KMS-11 (cell line): ENCODE data around the gene SPINK6.

Experiments used
- H2AFZ ChIP-seq: fragments of 200-600 bp; sonication (generic); 2 replicates; pipeline ENCODE4 v1.6.1; 2016; ENCODE audit warnings: antibody characterized with exemption, mixed run types, low read depth
- H3K27ac ChIP-seq: fragments of 200-600 bp; sonication (generic); 2 replicates; pipeline ENCODE4 v1.6.1; 2016; ENCODE audit warnings: mild to moderate bottlenecking, mixed run types
- H3K27me3 ChIP-seq: fragments of 200-600 bp; sonication (generic); 2 replicates; pipeline ENCODE4 v1.6.1; 2017; ENCODE audit warnings: mild to moderate bottlenecking, low read depth, mixed run types, moderate library complexity; ENCODE audit not compliant: insufficient read depth
- H3K36me3 ChIP-seq: fragments of 200-600 bp; sonication (generic); 2 replicates; pipeline ENCODE4 v1.6.1; 2017; ENCODE audit warnings: mild to moderate bottlenecking, mixed run types; ENCODE audit not compliant: insufficient read depth
- H3K4me1 ChIP-seq: fragments of 200-600 bp; sonication (generic); 2 replicates; pipeline ENCODE4 v1.6.1; 2016; ENCODE audit warnings: mild to moderate bottlenecking, low read depth, mixed run types; ENCODE audit not compliant: poor library complexity, severe bottlenecking
- H3K4me2 ChIP-seq: fragments of 200-600 bp; sonication (generic); 2 replicates; pipeline ENCODE4 v1.7.0; 2016; ENCODE audit warnings: mild to moderate bottlenecking, mixed run types
- H3K4me3 ChIP-seq: fragments of 200-600 bp; sonication (generic); IDR thresholded peaks from 2 replicates; pipeline ENCODE4 v1.6.1; 2017; ENCODE audit warnings: low read depth, low read length, mixed read lengths; ENCODE audit not compliant: insufficient read depth
- H3K79me2 ChIP-seq: fragments of 200-600 bp; sonication (generic); 2 replicates; pipeline ENCODE4 v1.6.1; 2016; ENCODE audit warnings: low read depth, mixed run types; ENCODE audit not compliant: insufficient read depth
- H3K9ac ChIP-seq: fragments of 200-600 bp; sonication (generic); 2 replicates; pipeline ENCODE4 v1.6.1; 2016; ENCODE audit warnings: mild to moderate bottlenecking, mixed run types
- H4K20me1 ChIP-seq: fragments of 200-600 bp; sonication (generic); 2 replicates; pipeline ENCODE4 v1.6.1; 2016; ENCODE audit warnings: mild to moderate bottlenecking, mixed run types; ENCODE audit not compliant: insufficient read depth
- CTCF ChIP-seq: fragments of 200-600 bp; sonication (generic); conservative IDR thresholded peaks from 2 replicates; pipeline ENCODE4 v1.6.1; 2017; ENCODE audit warnings: low read depth, mild to moderate bottlenecking, antibody characterized with exemption, low read length, moderate library complexity, mixed read lengths

SPINK6 gene

GRCh38 chr5:148202531-148203203 is at the start of gene SPINK6:
Gene SPINK6, plus strand, starts transcription at chr5:148203042. Its CDS starts 55 bp downstream, at chr5:148203097.
- Histone ChIP-seq H3K9ac (no peak within 1 kb of the TSS), H3K27me3 (no peaks in the 10 kb centered on the region), H3K27ac (no peak within 1 kb of the TSS), H3K4me3 (no peak within 1 kb of the TSS), H4K20me1 (no peaks in the 10 kb centered on the region), H3K79me2 (no peaks in the 10 kb centered on the region), H3K4me2 (no peak within 1 kb of the TSS), H2AFZ (no peak within 1 kb of the TSS), H3K36me3 (no peaks in the 10 kb centered on the region), H3K4me1 (no peaks in the 10 kb centered on the region)
- no peak for TF ChIP-seq CTCF

GRCh38 chr5:148156609-148157008 is 46.2 kb upstream of the SPINK6 start:
- Histone ChIP-seq H3K4me3 (no peak overlapping the region), H3K27ac (no peak overlapping the region), H3K36me3 (no peaks in the 10 kb centered on the region), H2AFZ (no peak overlapping the region), H3K79me2 (no peaks in the 10 kb centered on the region), H4K20me1 (no peaks in the 10 kb centered on the region), H3K9ac (no peak overlapping the region), H3K4me1 (no peaks in the 10 kb centered on the region), H3K4me2 (no peak overlapping the region), H3K27me3 (no peaks in the 10 kb centered on the region)
- no peak for TF ChIP-seq CTCF

GRCh38 chr5:148162038-148162437 is 40.8 kb upstream of the SPINK6 start:
- Histone ChIP-seq H2AFZ (no peak overlapping the region), H4K20me1 (no peaks in the 10 kb centered on the region), H3K4me3 (no peak overlapping the region), H3K27me3 (no peaks in the 10 kb centered on the region), H3K36me3 (no peaks in the 10 kb centered on the region), H3K27ac (no peak overlapping the region), H3K4me2 (no peak overlapping the region), H3K4me1 (no peaks in the 10 kb centered on the region), H3K79me2 (no peaks in the 10 kb centered on the region), H3K9ac (no peak overlapping the region)
- TF ChIP-seq CTCF, result no peak

- Histone ChIP-seq H3K4me2 (no peak overlapping the region), H3K4me3 (no peak overlapping the region), H3K27ac (no peak overlapping the region), H2AFZ (no peak overlapping the region), H3K4me1 (no peaks in the 10 kb centered on the region), H3K27me3 (no peaks in the 10 kb centered on the region), H3K9ac (no peak overlapping the region), H3K79me2 (no peaks in the 10 kb centered on the region), H4K20me1 (no peaks in the 10 kb centered on the region), H3K36me3 (no peaks in the 10 kb centered on the region)
- TF ChIP-seq CTCF, result no peak
Observed at GRCh38 chr5:148163345-148163744, 39.5 kb upstream of the SPINK6 start.
